ENCODE data around the gene ZFHX3. TPM values are rescaled to one million over a fixed set of nuclear protein-coding genes. Genes with fewer than 3 reads are reported as not detected.

Gene ZFHX3
- total RNA-seq, 4 donors from 2014 or later, result 19.7 to 70.4 (median 34.6) TPM

DNA sequence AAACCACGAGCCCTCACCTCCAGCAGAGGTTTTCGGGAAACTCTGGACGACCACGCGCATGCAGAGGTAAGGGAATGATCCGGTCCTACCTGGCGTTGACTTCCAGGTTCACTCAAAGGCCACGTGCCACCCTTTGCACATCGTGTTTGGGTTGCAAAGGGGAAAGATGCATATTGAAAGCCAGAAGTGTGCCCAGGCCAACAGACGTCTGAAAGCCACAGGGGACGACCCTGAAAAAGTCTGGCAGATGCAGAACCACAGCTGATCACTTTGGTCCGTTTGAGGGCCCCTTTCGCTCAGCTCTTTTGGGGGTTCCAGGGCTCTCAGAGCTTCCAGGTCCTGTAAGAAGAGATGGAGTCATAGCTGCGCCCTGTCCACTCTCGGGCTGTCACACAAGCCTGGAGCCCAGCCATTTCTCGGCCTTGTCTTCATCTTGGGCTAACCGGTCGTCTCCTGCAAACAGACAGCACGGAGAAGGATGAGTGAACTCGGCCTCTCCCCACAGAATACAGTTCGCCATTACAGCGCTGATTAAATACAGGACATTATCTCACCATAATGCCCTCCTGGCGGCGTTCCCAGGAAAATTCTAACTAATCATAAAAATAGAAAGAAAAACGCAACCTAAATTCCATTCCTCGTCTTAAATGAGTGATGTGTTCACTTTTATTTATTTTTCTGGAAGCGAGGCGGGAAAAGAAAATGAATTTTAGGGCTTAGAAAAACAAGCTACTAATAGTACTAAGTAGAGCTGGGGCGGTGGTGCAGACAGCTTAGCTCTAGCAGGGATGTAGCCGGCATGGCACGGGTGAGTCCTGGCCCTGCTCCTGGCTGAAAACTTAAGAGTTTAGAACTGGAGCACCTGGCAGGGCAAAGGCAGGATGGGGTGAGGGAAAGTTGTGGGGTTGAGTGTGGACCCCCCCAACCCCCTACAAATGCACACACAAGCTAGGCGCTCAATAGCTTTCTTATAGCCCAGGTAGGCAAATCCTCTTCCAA is 45.5 kb upstream of the ZFHX3 start:
- TF ChIP-seq CTCF (IDR thresholded peaks at IDR 0.05; ENCODE audit: low read depth), result no peak

GRCh38 chr16:73092236-73092781 is 44.4 kb upstream of the ZFHX3 start:
- no peak for TF ChIP-seq CTCF (IDR thresholded peaks at IDR 0.05; ENCODE audit: low read depth)

GRCh38 chr16:73091174-73091573 is 43.2 kb upstream of the ZFHX3 start:
- TF ChIP-seq CTCF (IDR thresholded peaks at IDR 0.05; ENCODE audit: low read depth), result no peak

DNA sequence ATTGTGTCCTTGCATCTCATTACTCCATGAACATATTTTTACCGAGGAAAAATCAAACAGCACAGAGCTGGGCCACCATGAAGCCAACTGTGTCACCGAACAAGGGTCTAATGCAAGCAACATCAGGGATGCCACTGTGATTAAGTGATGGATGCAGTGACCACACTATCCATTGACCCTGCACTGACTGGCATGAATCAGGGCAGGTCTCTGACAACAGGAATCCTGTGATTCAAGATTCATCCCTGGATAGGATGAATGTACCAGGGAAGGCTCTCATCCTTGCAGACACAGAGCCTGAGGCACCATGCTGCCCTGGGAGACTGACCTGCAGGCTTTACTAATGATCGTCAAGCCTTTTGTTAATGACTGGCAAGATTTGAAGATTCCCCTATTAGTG is 41.5 kb upstream of the ZFHX3 start:
- TF ChIP-seq CTCF (IDR thresholded peaks at IDR 0.05; ENCODE audit: low read depth), result no peak

DNA sequence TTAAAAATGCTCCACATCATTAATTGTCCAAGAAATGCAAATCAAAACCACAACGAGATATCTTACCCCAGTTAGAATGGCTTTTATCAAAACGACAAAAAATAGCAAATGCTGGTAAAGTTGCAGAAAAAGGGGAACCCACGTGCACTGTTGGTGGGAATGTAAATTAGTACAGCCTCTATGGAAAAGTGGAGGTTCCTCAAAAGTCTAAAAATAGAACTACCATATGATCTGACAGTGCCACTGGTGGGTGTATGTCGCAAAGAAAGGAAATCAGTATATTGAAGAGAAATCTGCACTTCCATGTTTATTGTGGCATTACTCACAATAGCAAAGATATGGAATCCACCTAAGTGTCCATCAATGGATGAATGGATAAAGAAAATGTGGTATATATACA is 38.2 kb upstream of the ZFHX3 start:
- no peak for TF ChIP-seq CTCF (IDR thresholded peaks at IDR 0.05; ENCODE audit: low read depth)

GRCh38 chr16:73083271-73083670 is 35.3 kb upstream of the ZFHX3 start:
- TF ChIP-seq CTCF (IDR thresholded peaks at IDR 0.05; ENCODE audit: low read depth), result no peak

DNA sequence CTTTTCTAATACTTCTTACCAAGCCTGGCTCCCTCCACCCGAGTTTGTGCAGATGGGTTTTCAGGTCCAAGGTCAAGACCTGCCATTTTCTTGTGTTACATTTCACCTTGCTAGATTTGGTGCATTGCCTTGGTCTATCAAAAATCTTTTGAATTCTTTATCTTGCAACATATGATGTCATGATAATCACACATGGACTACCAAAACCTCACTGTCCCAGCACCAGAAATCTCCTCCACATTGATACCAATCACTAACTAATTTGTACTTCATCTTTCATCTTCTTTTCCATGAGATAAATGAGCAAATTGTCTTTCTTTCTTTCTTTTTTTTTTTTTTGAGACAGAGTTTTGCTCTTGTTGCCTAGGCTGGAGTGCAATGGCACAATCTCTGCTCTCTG is 33.0 kb upstream of the ZFHX3 start:
- no peak for TF ChIP-seq CTCF (IDR thresholded peaks at IDR 0.05; ENCODE audit: low read depth)
